GM21529 (cell line): ENCODE results near the gene SAC3D1.
A peak's percentile ranks its signal among the peaks of the same experiment; 100 is the strongest.
"Not testable (repeated sequence)": the region's sequence is repeated elsewhere in the genome, so short reads cannot be mapped to it uniquely, and the experiment has no call there.

Experiments
- ATAC-seq: cut with Tn5 transposase; IDR thresholded peaks from one replicate; pipeline ENCODE4 v1.9.1; 2021; ENCODE audit not compliant: unreplicated experiment

SAC3D1 gene

GRCh38 chr11:65023502-65023901 is 17.5 kb upstream of the SAC3D1 start:
- ATAC-seq = not testable (repeated sequence)

DNA sequence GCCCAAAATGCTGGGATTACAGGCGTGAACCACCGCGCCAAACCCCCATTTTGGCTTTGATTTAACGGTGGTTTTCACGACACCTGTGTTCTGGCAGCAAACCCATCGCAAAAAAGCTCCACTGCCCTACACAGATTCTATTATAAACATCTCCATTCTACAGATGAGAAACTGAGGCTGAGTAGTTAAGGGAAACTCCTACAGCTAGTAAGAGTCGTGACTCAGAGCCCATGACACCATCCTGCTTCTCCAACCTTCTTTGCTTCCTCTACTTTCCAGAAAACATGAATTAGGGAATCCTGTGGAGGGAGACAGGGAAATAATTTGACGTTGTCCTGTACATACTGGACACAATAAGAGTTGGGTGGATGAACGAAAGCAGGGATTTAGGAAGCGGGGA is 14.2 kb upstream of the SAC3D1 start:
- ATAC-seq = no peak

DNA sequence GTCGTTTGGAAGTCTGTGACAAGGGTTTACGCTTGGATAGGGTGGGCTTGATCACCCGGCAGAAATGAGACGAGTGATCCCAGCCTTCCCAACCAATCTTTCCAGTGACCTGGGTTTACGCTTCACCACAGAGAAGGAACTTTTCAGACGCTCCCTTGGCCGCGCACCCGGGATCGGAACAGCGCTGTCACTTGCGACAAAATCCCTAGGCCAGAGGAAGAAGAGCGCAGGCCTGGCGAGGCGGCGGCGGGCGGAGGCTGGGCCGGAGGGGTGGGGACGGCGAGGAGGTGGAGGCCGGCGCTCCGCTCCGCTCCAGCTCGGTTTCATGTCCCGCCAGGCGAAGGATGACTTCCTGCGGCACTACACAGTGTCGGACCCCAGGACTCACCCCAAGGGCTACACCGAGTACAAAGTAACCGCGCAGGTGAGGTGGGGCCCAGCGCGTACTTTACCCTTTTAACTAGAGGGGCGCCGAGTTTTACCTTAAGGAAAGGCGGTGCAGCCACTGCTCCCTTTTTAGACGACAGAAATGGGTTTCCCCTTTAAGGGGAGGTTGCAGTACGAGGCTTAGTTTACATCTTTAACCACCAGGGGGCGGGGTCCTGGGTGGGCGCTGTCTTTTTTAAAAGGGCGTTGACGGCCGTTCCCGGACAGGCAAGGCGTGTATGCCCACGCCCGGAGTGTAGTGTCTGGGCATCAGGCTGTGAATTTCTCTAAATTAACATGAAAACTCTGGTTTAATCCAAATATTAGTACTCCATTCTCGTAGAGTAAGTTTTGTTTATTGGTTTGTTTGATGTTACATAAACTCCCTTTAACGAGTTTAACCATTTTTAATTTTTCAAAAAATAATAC is 13.6 kb upstream of the SAC3D1 start, which contains the start of gene SNX15:
Gene SNX15, plus strand, starts transcription at position 227 of the 855 bp plus-strand sequence. Its CDS starts 99 bp downstream, at position 326.
- ATAC-seq = peak; percentile 87

DNA sequence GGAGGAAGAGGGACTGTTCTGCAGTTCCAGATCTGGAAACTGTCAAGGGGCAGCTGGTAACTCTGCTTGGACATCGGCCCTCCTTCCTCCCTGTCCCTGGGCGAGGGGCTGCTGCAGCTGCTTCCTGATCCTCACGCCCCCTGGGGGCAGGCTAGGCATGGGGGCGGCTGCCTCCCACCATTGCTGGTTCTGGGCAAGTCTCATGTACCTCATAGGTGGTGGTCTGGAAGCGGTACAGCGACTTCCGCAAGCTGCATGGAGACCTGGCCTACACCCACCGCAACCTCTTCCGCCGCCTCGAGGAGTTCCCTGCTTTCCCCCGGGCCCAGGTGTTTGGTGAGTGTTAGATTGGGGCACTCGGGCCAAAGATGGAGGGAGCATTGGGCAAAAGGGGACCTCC is 8.8 kb upstream of the SAC3D1 start:
- no peak for ATAC-seq

DNA sequence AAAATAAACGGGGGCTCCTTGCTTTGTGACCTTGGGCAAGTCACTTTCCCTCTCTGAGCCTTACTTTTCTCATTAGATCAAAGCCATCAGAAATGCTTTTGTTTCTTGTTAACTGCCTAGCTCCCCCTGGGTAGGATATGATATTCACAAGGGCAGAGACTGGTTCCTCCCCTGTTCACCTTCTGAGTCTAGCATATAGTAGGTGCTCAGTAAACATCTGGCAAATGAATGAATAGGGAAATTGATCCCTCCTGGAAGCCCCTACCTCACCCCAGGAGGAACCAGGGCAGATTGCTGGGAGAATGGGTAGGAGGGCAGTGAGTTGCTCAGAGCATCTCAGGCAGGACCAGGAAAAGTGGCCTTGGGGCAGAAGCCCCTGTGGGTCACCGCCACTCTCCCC is 6.6 kb upstream of the SAC3D1 start:
- no peak for ATAC-seq

DNA sequence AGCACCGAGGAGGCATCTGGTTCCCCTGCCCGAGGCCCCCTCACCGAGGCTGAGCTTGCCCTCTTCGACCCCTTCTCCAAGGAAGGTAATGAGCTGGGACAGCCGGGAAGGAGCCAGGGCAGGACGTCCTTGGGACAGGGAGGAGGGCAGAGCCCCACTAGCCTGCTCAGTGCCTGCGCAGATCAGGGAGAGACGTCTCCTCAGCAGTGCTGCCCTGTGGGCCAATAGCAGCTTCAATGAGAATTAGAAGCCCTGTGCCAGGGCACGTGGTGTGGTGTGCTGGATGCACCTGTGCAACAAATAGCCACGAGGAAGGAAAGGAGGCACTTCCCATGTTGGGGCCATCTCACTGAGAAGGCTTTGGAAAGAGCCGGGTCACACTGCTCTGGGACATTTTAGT is 5.4 kb upstream of the SAC3D1 start:
- no peak for ATAC-seq

- no peak for ATAC-seq
Observed at GRCh38 chr11:65036931-65037330, 4.1 kb upstream of the SAC3D1 start.

GRCh38 chr11:65040520-65040846 is 527 bp upstream of the SAC3D1 start:
- no peak for ATAC-seq

DNA sequence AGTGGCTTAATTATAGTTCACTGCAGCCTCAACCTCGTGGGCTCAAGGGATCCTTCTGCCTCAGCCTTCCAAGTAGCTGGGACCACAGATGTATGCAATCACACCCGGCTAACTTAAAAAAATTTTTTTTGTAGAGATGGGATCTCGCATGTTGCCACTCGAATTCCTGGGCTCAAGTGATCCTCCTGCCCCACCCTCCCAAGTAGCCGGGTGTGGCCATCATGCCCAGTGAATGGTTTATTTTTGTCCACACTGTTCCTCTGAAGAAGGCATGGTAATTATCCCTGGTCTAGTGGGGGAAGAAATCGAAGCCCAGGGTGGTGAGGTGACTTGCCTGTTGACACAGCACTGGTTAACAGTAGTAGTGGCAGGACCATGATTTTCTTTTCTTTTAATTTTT is 1.9 kb downstream of the SAC3D1 start:
- no peak for ATAC-seq

GRCh38 chr11:65043881-65044501 is 3.0 kb downstream of the SAC3D1 start:
- ATAC-seq = no peak

DNA sequence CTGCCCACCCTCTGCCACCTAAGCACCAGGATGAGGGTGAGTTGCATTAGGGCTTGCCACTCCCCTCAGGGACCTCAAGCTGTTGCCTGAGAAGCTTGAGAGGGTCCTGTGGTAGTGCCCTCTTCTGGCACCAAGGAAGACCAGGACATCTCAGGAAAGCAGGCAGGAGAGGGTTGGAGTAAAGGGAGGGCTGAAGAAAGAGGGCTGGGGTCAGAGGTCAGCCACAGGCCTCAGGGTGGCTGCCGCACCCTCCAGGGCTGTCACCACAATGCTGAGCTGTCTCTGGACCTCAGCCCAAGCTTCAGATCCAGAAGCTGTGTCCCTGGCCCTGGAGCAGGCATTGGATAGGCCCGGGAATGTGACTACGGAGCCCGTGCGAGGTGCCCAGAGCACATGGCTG is 4.1 kb downstream of the SAC3D1 start:
- ATAC-seq = no peak

DNA sequence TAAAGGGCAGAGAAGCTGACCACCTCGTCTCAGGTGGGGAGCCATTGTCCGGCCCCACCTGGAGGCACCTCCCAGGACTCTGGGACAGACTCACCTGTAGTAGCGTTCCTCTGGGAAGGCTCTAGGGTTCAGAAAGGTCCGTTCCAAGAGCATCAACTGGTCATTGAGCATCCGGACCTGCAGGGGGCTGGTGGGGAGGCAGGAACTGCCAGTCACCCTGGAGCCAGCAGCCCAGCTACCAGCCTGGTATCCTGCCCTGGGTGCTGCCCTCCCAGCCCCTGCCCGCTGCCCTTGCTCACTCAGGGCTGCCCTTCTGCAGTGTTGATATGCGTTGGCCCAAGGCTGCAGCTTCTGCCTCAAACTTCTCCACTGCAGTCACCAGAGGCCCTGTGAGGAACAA is 4.7 kb downstream of the SAC3D1 start:
- ATAC-seq = no peak

GRCh38 chr11:65047581-65048422 is 6.8 kb downstream of the SAC3D1 start:
- ATAC-seq = no peak

DNA sequence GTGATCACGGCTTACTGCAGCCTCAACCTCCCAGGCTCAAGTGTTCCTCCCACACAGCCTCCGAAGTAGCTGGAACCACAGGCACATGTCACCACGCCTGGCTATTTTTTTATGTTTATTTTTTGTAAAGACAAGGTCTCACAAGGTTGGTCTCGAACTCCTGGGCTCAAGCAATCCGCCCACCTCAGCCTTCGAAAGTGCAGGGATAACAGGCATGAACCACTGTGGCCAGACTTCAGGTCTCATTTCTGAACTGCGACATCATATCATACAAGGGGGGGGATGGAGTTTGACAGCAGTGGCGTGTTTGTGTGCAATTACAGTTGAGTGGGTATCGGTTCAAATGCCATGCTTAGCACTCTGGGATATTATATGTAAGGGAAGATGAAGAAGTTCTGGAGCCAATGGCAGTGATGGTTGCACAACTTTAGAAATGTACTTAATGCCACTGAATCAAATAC is 10.4 kb downstream of the SAC3D1 start:
- no peak for ATAC-seq

GRCh38 chr11:65053827-65054508 is 13.0 kb downstream of the SAC3D1 start:
- ATAC-seq = no peak

- no peak for ATAC-seq
Observed at GRCh38 chr11:65055538-65055937, 14.5 kb downstream of the SAC3D1 start.

DNA sequence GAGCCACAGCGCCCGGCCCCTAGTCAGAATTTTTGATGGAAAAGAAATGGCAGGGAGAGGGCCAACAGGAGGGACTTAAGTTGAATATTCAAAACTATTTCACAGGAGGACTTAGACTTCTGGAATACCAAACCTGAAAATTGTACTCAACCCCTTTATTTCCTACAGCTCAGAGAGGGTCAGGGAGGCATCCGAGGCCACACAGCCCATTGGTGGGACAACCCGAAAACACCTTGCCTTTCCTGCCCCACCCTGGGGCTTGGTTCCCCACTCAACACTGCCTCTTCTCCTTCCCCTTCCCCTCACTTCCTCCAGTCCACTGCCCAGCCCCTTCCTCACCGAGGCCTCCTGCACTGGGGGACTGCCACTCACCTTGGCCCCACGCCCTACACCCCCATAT is 16.0 kb downstream of the SAC3D1 start:
- no peak for ATAC-seq

DNA sequence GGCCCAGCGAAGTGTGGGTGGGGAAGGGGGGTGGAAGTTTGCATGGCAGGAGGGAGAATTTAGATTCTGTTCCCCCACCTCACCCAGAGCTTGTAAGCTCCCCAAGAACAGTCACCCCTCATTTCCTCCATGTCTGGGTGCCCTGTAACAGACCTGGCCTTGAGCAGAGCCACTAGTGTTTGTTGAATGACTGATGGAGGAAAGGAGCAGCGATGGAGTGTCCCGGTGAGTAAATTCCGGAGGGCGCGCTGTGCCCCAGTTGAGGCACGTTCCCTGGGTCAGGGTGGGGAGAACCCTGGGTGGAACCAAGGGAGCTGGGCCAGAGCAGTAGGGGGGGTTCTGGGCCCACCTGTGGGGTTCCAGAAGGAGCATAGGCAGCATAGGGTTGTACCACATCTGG is 16.5 kb downstream of the SAC3D1 start:
- no peak for ATAC-seq

GRCh38 chr11:65058012-65058411 is 17.0 kb downstream of the SAC3D1 start:
- ATAC-seq = no peak

GRCh38 chr11:65058419-65059054 is 17.5 kb downstream of the SAC3D1 start, which contains the start of gene NAALADL1:
Gene NAALADL1, minus strand, starts transcription at chr11:65058553. Its CDS starts 32 bp downstream, at chr11:65058521.
- no peak for ATAC-seq
